ENCODE data around the gene TBC1D7. TPM values are rescaled to one million over a fixed set of nuclear protein-coding genes. Genes with fewer than 3 reads are reported as not detected.

The TBC1D7 gene
- total and polyA plus RNA-seq, 12 donors: 17.3 to 42.6 (median 28.1) TPM

DNA sequence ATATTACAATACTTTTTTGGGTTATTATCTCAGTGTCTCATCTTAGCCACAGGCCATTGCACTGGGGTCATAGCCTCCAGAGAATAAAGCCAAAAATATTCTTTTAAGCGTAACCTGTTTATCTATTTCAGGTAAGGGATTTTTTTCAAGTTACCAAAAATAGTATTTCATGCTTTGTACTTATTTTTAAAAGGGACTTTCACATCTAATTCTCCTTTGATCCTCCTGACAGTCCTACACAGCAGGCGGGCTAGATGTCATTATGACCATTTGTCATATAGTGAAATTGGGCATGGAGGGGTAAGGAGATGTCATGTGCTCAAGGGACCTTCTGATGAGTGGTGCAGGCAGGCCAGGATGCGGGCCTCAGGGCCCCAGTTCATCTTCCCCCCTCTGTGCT is 68.9 kb downstream of the TBC1D7 start:
- no peaks in the 10 kb centered on the region for H3K36me3 ChIP-seq
- TF ChIP-seq, protein P1, sequence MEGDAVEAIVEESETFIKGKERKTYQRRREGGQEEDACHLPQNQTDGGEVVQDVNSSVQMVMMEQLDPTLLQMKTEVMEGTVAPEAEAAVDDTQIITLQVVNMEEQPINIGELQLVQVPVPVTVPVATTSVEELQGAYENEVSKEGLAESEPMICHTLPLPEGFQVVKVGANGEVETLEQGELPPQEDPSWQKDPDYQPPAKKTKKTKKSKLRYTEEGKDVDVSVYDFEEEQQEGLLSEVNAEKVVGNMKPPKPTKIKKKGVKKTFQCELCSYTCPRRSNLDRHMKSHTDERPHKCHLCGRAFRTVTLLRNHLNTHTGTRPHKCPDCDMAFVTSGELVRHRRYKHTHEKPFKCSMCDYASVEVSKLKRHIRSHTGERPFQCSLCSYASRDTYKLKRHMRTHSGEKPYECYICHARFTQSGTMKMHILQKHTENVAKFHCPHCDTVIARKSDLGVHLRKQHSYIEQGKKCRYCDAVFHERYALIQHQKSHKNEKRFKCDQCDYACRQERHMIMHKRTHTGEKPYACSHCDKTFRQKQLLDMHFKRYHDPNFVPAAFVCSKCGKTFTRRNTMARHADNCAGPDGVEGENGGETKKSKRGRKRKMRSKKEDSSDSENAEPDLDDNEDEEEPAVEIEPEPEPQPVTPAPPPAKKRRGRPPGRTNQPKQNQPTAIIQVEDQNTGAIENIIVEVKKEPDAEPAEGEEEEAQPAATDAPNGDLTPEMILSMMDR (IDR thresholded peaks at IDR 0.05): no peak
- WGBS, 2 donors: 79 to 89% methylated on average over 3 of the region's 3 CpGs
- intact Hi-C loops (cut with DNase I): no loop called here
- no peaks in the 10 kb centered on the region for H3K27me3 ChIP-seq
- peaks cover 0 to 40% (median 4%) of the 10 kb centered on the region in 9 donors for H3K4me1 ChIP-seq
- no peak overlapping the region for H3K27ac ChIP-seq
- H3K9me3 ChIP-seq: peaks cover 0 to 15% (median 0%) of the 10 kb centered on the region in 11 donors
- no peak overlapping the region for H3K4me3 ChIP-seq
- DNase-seq (no peak), ATAC-seq (no peak)

- Histone ChIP-seq H3K9me3 (peaks cover 0 to 15% (median 0%) of the 10 kb centered on the region in 11 donors), H3K36me3 (peaks cover 0 to 4% (median 0%) of the 10 kb centered on the region in 9 donors), H3K27ac (peak overlapping the region in 1 of 10 donors; percentile 66), H3K4me1 (peaks cover 0 to 36% (median 4%) of the 10 kb centered on the region in 9 donors), H3K4me3 (no peak overlapping the region), H3K27me3 (no peaks in the 10 kb centered on the region)
- DNase-seq (no peak), ATAC-seq (peak in 4 of 8 donors; percentile 37 to 61 (median 55))
- TF ChIP-seq, protein P1 (IDR thresholded peaks at IDR 0.05): no peak
- intact Hi-C loops (cut with DNase I): no loop called here
- 72 to 75% methylated on average over 2 of the region's 2 CpGs for WGBS, 2 donors
Measured at GRCh38 chr6:13256266-13257001, 71.9 kb downstream of the TBC1D7 start.

Other genes starting within 250 kb of the TBC1D7 start
- gene GFOD1, start 159.1 kb upstream of the TBC1D7 start, total RNA-seq: 10 to 100 TPM; 26.5 to 96.5 (median 41.0) TPM
- gene GFOD1, start 159.1 kb upstream of the TBC1D7 start, polyA plus RNA-seq: 10 to 100 TPM; 13.8 to 18.2 TPM
- 10 to 100 TPM; 32.9 to 60.1 (median 47.2) TPM for gene SIRT5, start 246.1 kb upstream of the TBC1D7 start, total RNA-seq
- gene SIRT5, start 246.1 kb upstream of the TBC1D7 start, polyA plus RNA-seq: 10 to 100 TPM; 10.8 to 23.4 TPM